Caco-2 (cell line): ENCODE measurements around the gene KDM4C. TPM values are rescaled to one million over a fixed set of nuclear protein-coding genes. Genes with fewer than 3 reads are reported as not detected.

Experiments
- BruUV-seq: library from RNA; stranded (reverse); fragments of 400-500 nt; replicated peaks from 2 replicates; lab custom pipeline; 2021; lab: Mats Ljungman, UMichigan
- CTCF ChIA-PET: fragments of 300-600 bp; sonication (Branson Sonifier 250); formaldehyde crosslinking; loops from one replicate; lab custom pipeline; 2022; ENCODE audit warnings: antibody characterized with exemption; lab: Charles Lee
- POLR2A ChIA-PET: fragments of 300-600 bp; sonication (Branson Sonifier 250); formaldehyde crosslinking; loops from one replicate; lab custom pipeline; 2022; ENCODE audit warnings: antibody characterized with exemption; lab: Charles Lee
- DNase-seq, 2 experiments: peaks; one replicate each; pipeline versions ENCODE4 v3.0.0 to v3.0.0-alpha.2; 2020 to 2022
- H3K27me3 ChIP-seq: replicated peaks from 2 replicates; pipeline ENCODE4 v1.6.0; 2011; ENCODE audit warnings: low read length; ENCODE audit not compliant: control insufficient read depth, insufficient read depth
- H3K36me3 ChIP-seq: 2 replicates; pipeline ENCODE4 v1.5.1; 2011; ENCODE audit warnings: low read length; ENCODE audit not compliant: control insufficient read depth, insufficient read depth
- H3K4me1 ChIP-seq: fragments of 250-450 bp; sonication (Bioruptor Pico); 2 replicates; pipeline ENCODE4 v1.5.1; 2020; ENCODE audit warnings: mild to moderate bottlenecking
- H3K4me3 ChIP-seq: 2 replicates; pipeline ENCODE4 v1.5.1; 2011; ENCODE audit warnings: low read depth, mild to moderate bottlenecking, control low read depth, low read length
- H3K9me3 ChIP-seq: fragments of 250-450 bp; sonication (Bioruptor Pico); 2 replicates; pipeline ENCODE4 v1.5.1; 2020; ENCODE audit warnings: mild to moderate bottlenecking, moderate library complexity
- H3K27ac Mint-ChIP-seq: one replicate; pipeline ENCODE4 v1.8.0; 2022; ENCODE audit warnings: mixed read lengths; ENCODE audit not compliant: unreplicated experiment
- H3K27me3 Mint-ChIP-seq: one replicate; pipeline ENCODE4 v1.8.0; 2022; ENCODE audit warnings: mixed read lengths; ENCODE audit not compliant: insufficient read depth, unreplicated experiment
- H3K36me3 Mint-ChIP-seq: one replicate; pipeline ENCODE4 v1.8.0; 2022; ENCODE audit warnings: mild to moderate bottlenecking, mixed read lengths; ENCODE audit not compliant: insufficient read depth, unreplicated experiment
- H3K4me1 Mint-ChIP-seq: one replicate; pipeline ENCODE4 v1.8.0; 2022; ENCODE audit warnings: low read depth, mixed read lengths; ENCODE audit not compliant: unreplicated experiment
- H3K4me3 Mint-ChIP-seq: one replicate; pipeline ENCODE4 v1.8.0; 2022; ENCODE audit warnings: mild to moderate bottlenecking, moderate library complexity, mixed read lengths; ENCODE audit not compliant: unreplicated experiment
- H3K9me3 Mint-ChIP-seq: one replicate; pipeline ENCODE4 v1.8.0; 2022; ENCODE audit warnings: mixed read lengths; ENCODE audit not compliant: unreplicated experiment
- CTCF ChIP-seq, 2 experiments: fragments of 200-600 bp in 1 of 2; IDR thresholded peaks; 1 replicate in 1 of 2; 2 replicates in 1 of 2; pipeline versions ENCODE4 v1.5.1 to v1.8.0; 2011 to 2022; ENCODE audit warnings: antibody characterized with exemption in 1 of 2, control low read depth in 1 of 2, inconsistent platforms in 1 of 2, low read depth in 1 of 2, low read length in 1 of 2, mild to moderate bottlenecking in 1 of 2, moderate library complexity in 1 of 2; ENCODE audit not compliant: insufficient read depth in 1 of 2, severe bottlenecking in 1 of 2, unreplicated experiment in 1 of 2
- intact Hi-C: fragments of 100-400 bp; cut with micrococcal nuclease; formaldehyde crosslinking; loops from one replicate; pipeline ENCODE4 v1.10.0; 2022; ENCODE audit not compliant: unreplicated experiment
- total RNA-seq: library from RNA; stranded (reverse); gene quantifications from 2 replicates; pipeline ENCODE4 v1.2.3, GENCODE V29; 2022

KDM4C gene
- total RNA-seq, 1 experiment from 2014 or later: 40.3 TPM

- H3K36me3 ChIP-seq: no peaks in the 10 kb centered on the region
- intact Hi-C loops: loop anchor here (1.0 kb wide), 1 partner anchor 42 kb away; no protein-coding TSS in a partner anchor
- ChIA-PET CTCF (interaction anchor here (0.7 kb wide), 2 partner anchors 19 to 31 kb away, joined by 3 to 5 read pairs; no protein-coding TSS in a partner anchor), POLR2A (interaction anchor here (0.6 to 3.8 kb wide), 8 partner anchors 22 to 215 kb away, joined by 3 to 37 read pairs (median 6); no protein-coding TSS in a partner anchor)
- peak overlapping the region; percentile 94 for H3K4me3 ChIP-seq
- peak overlapping the region; percentile 97 for H3K4me3 Mint-ChIP-seq
- no peaks in the 10 kb centered on the region for H3K9me3 ChIP-seq
- H3K36me3 Mint-ChIP-seq: peaks cover 22% of the 10 kb centered on the region
- no peaks in the 10 kb centered on the region for H3K27me3 ChIP-seq
- TF ChIP-seq CTCF (IDR thresholded peaks at IDR 0.05; ENCODE audit: insufficient read depth in 1 of 2, low read depth in 1 of 2, low read length in 1 of 2, severe bottlenecking in 1 of 2, unreplicated experiment in 1 of 2): no peak
- H3K27me3 Mint-ChIP-seq: no peaks in the 10 kb centered on the region
- DNase-seq: no peak
- peaks cover 4% of the 10 kb centered on the region for H3K9me3 Mint-ChIP-seq
- peaks cover 17% of the 10 kb centered on the region for H3K4me1 ChIP-seq
- BruUV-seq: no TSS peak
- H3K27ac Mint-ChIP-seq: peak overlapping the region; percentile 78
- peaks cover 3% of the 10 kb centered on the region for H3K4me1 Mint-ChIP-seq
These were observed 400 bp downstream of the KDM4C start for GRCh38 chr9:6758248-6758497.

- H3K9me3 ChIP-seq: no peaks in the 10 kb centered on the region
- DNase-seq: peak; percentile 48 to 54
- Mint-ChIP-seq H3K36me3 (peaks cover 26% of the 10 kb centered on the region), H3K27ac (peak overlapping the region; percentile 78), H3K4me1 (peaks cover 7% of the 10 kb centered on the region), H3K4me3 (peak overlapping the region; percentile 97), H3K9me3 (peaks cover 9% of the 10 kb centered on the region), H3K27me3 (no peaks in the 10 kb centered on the region)
- CTCF ChIA-PET: interaction anchor here (0.7 kb wide), 1 partner anchor 19 kb away, joined by 5 read pairs; no protein-coding TSS in a partner anchor
- H3K4me3 ChIP-seq: peak overlapping the region; percentile 94
- TF ChIP-seq CTCF (IDR thresholded peaks at IDR 0.05; ENCODE audit: insufficient read depth in 1 of 2, low read depth in 1 of 2, low read length in 1 of 2, severe bottlenecking in 1 of 2, unreplicated experiment in 1 of 2): no peak
- H3K4me1 ChIP-seq: peaks cover 21% of the 10 kb centered on the region
- POLR2A ChIA-PET: interaction anchor here (0.7 to 3.8 kb wide), 5 partner anchors 21 to 216 kb away, joined by 5 to 37 read pairs (median 14); no protein-coding TSS in a partner anchor
- intact Hi-C loops: loop anchor here (1.0 kb wide), 1 partner anchor 42 kb away; no protein-coding TSS in a partner anchor
- H3K27me3 ChIP-seq: no peaks in the 10 kb centered on the region
- H3K36me3 ChIP-seq: no peaks in the 10 kb centered on the region
- BruUV-seq: no TSS peak
These were observed 868 bp downstream of the KDM4C start for GRCh38 chr9:6758498-6759184.

- H3K27ac Mint-ChIP-seq: peak overlapping the region; percentile 78
- peak overlapping the region; percentile 97 for H3K4me3 Mint-ChIP-seq
- ChIA-PET POLR2A (interaction anchor here (2.8 to 3.8 kb wide), 2 partner anchors 21 to 44 kb away, joined by 17 to 37 read pairs; no protein-coding TSS in a partner anchor), CTCF (no interaction called here)
- H3K27me3 ChIP-seq: no peaks in the 10 kb centered on the region
- no peaks in the 10 kb centered on the region for H3K27me3 Mint-ChIP-seq
- peaks cover 26% of the 10 kb centered on the region for H3K36me3 Mint-ChIP-seq
- intact Hi-C loops: no loop called here
- no TSS peak for BruUV-seq
- H3K9me3 Mint-ChIP-seq: peaks cover 9% of the 10 kb centered on the region
- no peak for DNase-seq
- H3K4me1 ChIP-seq: peaks cover 29% of the 10 kb centered on the region
- H3K4me3 ChIP-seq: peak overlapping the region; percentile 94
- peaks cover 11% of the 10 kb centered on the region for H3K4me1 Mint-ChIP-seq
- no peaks in the 10 kb centered on the region for H3K9me3 ChIP-seq
- TF ChIP-seq CTCF (IDR thresholded peaks at IDR 0.05; ENCODE audit: insufficient read depth in 1 of 2, low read depth in 1 of 2, low read length in 1 of 2, severe bottlenecking in 1 of 2, unreplicated experiment in 1 of 2): no peak
- H3K36me3 ChIP-seq: no peaks in the 10 kb centered on the region
These were observed 1.6 kb downstream of the KDM4C start for GRCh38 chr9:6759185-6759977.
